ENCODE measurements around the gene BTBD9. TPM values are rescaled to one million over a fixed set of nuclear protein-coding genes. Genes with fewer than 3 reads are reported as not detected.

The BTBD9 gene
- polyA plus RNA-seq, 2 of the 4 experiments (the other 2 are of a cell fraction): 2.3 to 4.6 TPM

DNA sequence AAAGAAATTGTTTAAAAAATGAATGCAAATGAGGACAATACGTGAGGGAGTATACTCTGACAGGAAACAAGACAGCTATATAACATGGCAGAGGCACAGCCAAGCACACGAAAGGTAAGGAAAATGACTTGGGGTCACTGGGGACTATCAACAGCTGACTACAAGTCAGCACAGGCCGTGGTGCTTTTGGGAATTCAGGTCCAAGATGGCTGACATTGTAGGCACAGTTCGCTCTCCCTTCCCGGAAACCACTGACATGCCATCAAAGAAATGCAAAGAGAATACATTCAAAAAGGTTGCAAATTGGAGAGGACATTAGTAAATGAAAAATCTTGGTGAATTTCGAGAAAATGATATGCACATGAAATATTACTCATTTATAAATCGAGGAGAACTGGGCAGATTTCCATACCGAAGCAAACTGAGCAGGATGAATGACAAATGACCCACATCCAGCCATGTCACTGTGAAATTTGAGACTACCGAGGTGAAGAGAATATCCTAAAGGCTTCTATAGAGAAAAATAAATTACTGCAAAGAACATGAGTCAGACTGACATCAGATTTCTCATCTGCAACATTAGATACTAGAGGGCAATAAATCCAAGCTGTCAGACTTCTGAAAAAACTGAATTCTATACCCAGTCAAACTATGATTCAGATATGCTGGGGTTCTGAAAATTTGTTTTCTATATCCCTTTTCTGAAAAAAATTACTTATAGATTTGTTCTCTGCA, 391.1 kb downstream of the BTBD9 start:
- Histone ChIP-seq H3K4me1 (no peaks in the 10 kb centered on the region), H3K4me2 (no peak overlapping the region), H3K4me3 (no peak overlapping the region), H3K27ac (no peak overlapping the region), H3K9me3 (no peaks in the 10 kb centered on the region)
- ATAC-seq: no peak
- POLR2A ChIA-PET: no interaction called here
- TF ChIP-seq POLR2AphosphoS2 (conservative IDR thresholded peaks at IDR 0.05; ENCODE audit: low read length) (no peak), KDM1A (IDR thresholded peaks at IDR 0.05; ENCODE audit: low read depth) (no peak), FOSL2 (IDR thresholded peaks at IDR 0.05) (no peak), FOSL2 (CRISPR knock-in tag; IDR thresholded peaks at IDR 0.05) (0 out of 2 replicates have a peak, but pooled peaks have one; percentile 13), FOSB (CRISPR knock-in tag; IDR thresholded peaks at IDR 0.05) (no peak), GATA3 (IDR thresholded peaks at IDR 0.05; ENCODE audit: borderline replicate concordance) (no peak)
- CTCF ChIA-PET: interaction anchor here (1.0 kb wide), 1 partner anchor 59 kb away, joined by 3 read pairs; no protein-coding TSS in a partner anchor
- WGBS (ENCODE audit: missing lambda C conversion rate): 67% methylated on average over 9 of the region's 9 CpGs
- FAIRE-seq: no peak
- DNase-seq (ENCODE audit: low read depth in 1 of 2, low spot score in 1 of 2): no peak

DNA sequence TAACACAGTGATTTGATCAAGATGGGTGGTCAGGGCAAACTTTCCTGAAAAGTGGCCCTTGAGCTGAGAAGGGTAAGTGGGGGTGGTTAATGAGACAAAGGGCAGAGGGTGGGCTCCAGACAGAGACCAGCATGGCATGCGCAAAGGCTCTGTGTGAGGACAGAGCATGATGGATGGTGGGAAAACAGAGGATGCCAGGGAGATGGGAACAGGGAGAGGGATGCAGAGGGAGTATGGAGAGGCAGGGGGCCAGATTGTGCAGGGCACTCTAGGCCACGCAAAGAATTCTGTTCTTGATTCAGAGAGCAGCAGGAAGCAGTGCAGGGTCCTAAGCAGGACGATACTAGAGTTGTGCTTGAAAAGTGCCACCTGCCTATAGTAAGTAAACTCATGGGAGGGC, 394.4 kb downstream of the BTBD9 start:
- FAIRE-seq (no peak), ATAC-seq (no peak), DNase-seq (ENCODE audit: low read depth in 1 of 2, low spot score in 1 of 2) (no peak)
- 70% methylated on average over 3 of the region's 3 CpGs for WGBS (ENCODE audit: missing lambda C conversion rate)
- no peak overlapping the region for H3K4me2 ChIP-seq
- POLR2A ChIA-PET: no interaction called here
- no peak overlapping the region for H3K27ac ChIP-seq
- CTCF ChIA-PET: no interaction called here
- H3K4me1 ChIP-seq: no peaks in the 10 kb centered on the region; the same call in 2 of the 3 replicates
- TF ChIP-seq MYC (IDR thresholded peaks at IDR 0.05; ENCODE audit: borderline replicate concordance, low read length) (no peak), RARB (CRISPR knock-in tag; IDR thresholded peaks at IDR 0.05) (no peak), ESRRA (IDR thresholded peaks at IDR 0.05; ENCODE audit: borderline replicate concordance, low read length) (no peak), GATA3 (IDR thresholded peaks at IDR 0.05; ENCODE audit: borderline replicate concordance) (no peak), MAZ (IDR thresholded peaks at IDR 0.05; ENCODE audit: borderline replicate concordance, low read depth, low read length) (no peak), KDM1A (IDR thresholded peaks at IDR 0.05; ENCODE audit: low read depth) (no peak), CBX8 (IDR thresholded peaks at IDR 0.05) (no peak), CEBPB (IDR thresholded peaks at IDR 0.05) (no peak), POLR2A (IDR thresholded peaks at IDR 0.05; ENCODE audit: low read length) (no peak), POLR2AphosphoS2 (conservative IDR thresholded peaks at IDR 0.05; ENCODE audit: low read length) (no peak), HEYL (CRISPR knock-in tag; IDR thresholded peaks at IDR 0.05) (no peak), RAD21 (conservative IDR thresholded peaks at IDR 0.05 in 1 of 2, IDR thresholded peaks at IDR 0.05 in 1 of 2) (no peak), RFX5 (IDR thresholded peaks at IDR 0.05) (no peak), NPAS2 (CRISPR knock-in tag; IDR thresholded peaks at IDR 0.05; ENCODE audit: borderline replicate concordance) (no peak)
- no peaks in the 10 kb centered on the region for H3K9me3 ChIP-seq
- no peak overlapping the region for H3K4me3 ChIP-seq

GRCh38 chr6:38244869-38245268, 394.9 kb downstream of the BTBD9 start:
- WGBS (ENCODE audit: missing lambda C conversion rate): 86% methylated on average over 3 of the region's 3 CpGs
- no peak for FAIRE-seq
- H3K27ac ChIP-seq: no peak overlapping the region
- DNase-seq (ENCODE audit: low read depth in 1 of 2, low spot score in 1 of 2): no peak
- CTCF ChIA-PET: no interaction called here
- no peak for ATAC-seq
- H3K4me3 ChIP-seq: no peak overlapping the region
- POLR2A ChIA-PET: no interaction called here
- H3K9me3 ChIP-seq: no peaks in the 10 kb centered on the region
- H3K4me2 ChIP-seq: no peak overlapping the region
- H3K4me1 ChIP-seq: peaks cover 3% of the 10 kb centered on the region; the same call in 2 of the 3 replicates
- TF ChIP-seq RFX5 (IDR thresholded peaks at IDR 0.05) (no peak), HOXB13 (CRISPR knock-in tag; IDR thresholded peaks at IDR 0.05; ENCODE audit: low read depth) (no peak), TFCP2L1 (CRISPR knock-in tag; IDR thresholded peaks at IDR 0.05) (no peak), POLR2A (IDR thresholded peaks at IDR 0.05; ENCODE audit: low read length) (no peak), ZSCAN20 (CRISPR knock-in tag; IDR thresholded peaks at IDR 0.05) (no peak), CHD2 (IDR thresholded peaks at IDR 0.05; ENCODE audit: low read length, partially characterized antibody) (no peak), KDM5A (IDR thresholded peaks at IDR 0.05) (no peak), HOXA7 (CRISPR knock-in tag; IDR thresholded peaks at IDR 0.05) (no peak), RARB (CRISPR knock-in tag; IDR thresholded peaks at IDR 0.05) (no peak), FOXS1 (CRISPR knock-in tag; IDR thresholded peaks at IDR 0.05) (no peak), PBX3 (IDR thresholded peaks at IDR 0.05) (no peak), RCOR1 (IDR thresholded peaks at IDR 0.05; ENCODE audit: low read depth, low read length) (no peak), MYC (IDR thresholded peaks at IDR 0.05; ENCODE audit: borderline replicate concordance, low read length) (no peak), HDAC2 (IDR thresholded peaks at IDR 0.05) (no peak), EHMT2 (IDR thresholded peaks at IDR 0.05; ENCODE audit: low read depth) (no peak), TP53 (CRISPR knock-in tag; IDR thresholded peaks at IDR 0.05) (no peak)
- TF ChIP-seq, protein P1, sequence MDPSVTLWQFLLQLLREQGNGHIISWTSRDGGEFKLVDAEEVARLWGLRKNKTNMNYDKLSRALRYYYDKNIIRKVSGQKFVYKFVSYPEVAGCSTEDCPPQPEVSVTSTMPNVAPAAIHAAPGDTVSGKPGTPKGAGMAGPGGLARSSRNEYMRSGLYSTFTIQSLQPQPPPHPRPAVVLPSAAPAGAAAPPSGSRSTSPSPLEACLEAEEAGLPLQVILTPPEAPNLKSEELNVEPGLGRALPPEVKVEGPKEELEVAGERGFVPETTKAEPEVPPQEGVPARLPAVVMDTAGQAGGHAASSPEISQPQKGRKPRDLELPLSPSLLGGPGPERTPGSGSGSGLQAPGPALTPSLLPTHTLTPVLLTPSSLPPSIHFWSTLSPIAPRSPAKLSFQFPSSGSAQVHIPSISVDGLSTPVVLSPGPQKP (IDR thresholded peaks at IDR 0.05; ENCODE audit: low read depth, low read length): no peak
- TF ChIP-seq, protein P2, sequence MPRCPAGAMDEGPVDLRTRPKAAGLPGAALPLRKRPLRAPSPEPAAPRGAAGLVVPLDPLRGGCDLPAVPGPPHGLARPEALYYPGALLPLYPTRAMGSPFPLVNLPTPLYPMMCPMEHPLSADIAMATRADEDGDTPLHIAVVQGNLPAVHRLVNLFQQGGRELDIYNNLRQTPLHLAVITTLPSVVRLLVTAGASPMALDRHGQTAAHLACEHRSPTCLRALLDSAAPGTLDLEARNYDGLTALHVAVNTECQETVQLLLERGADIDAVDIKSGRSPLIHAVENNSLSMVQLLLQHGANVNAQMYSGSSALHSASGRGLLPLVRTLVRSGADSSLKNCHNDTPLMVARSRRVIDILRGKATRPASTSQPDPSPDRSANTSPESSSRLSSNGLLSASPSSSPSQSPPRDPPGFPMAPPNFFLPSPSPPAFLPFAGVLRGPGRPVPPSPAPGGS (IDR thresholded peaks at IDR 0.05): no peak

Data from A549 (cell line).